SH-SY5Y (cell line): ENCODE results near the gene EBF3.

Experiments
- GATA2 ChIP-seq: IDR thresholded peaks from 2 replicates; pipeline ENCODE4 v1.6.1; 2011; ENCODE audit warnings: mild to moderate bottlenecking, low read depth, low read length
- GATA3 ChIP-seq: IDR thresholded peaks from 2 replicates; pipeline ENCODE4 v1.6.1; 2011; ENCODE audit warnings: low read depth, mild to moderate bottlenecking, low read length, moderate library complexity

- TF ChIP-seq GATA3 (no peak), GATA2 (no peak)
These were observed 28.3 kb upstream of the EBF3 start for GRCh38 chr10:129992356-129992755.
